ENCODE data around the gene WRAP73.

Gene WRAP73

GRCh38 chr1:3590951-3591865 is 58.7 kb downstream of the WRAP73 start:
- TF ChIP-seq TEAD4 (IDR thresholded peaks at IDR 0.05) (no peak), RAD21 (IDR thresholded peaks at IDR 0.05; ENCODE audit: low read depth) (peak; percentile 3; the same call in 1 of the 2 replicates)

GRCh38 chr1:3590139-3590763 is 59.7 kb downstream of the WRAP73 start:
- TF ChIP-seq TCF12 (IDR thresholded peaks at IDR 0.05; ENCODE audit: low read depth) (no peak), RAD21 (IDR thresholded peaks at IDR 0.05; ENCODE audit: low read depth) (no peak), USF1 (IDR thresholded peaks at IDR 0.05) (no peak), TAF1 (IDR thresholded peaks at IDR 0.05; ENCODE audit: low read depth) (no peak), REST (IDR thresholded peaks at IDR 0.05; ENCODE audit: low read depth) (no peak), FOXM1 (IDR thresholded peaks at IDR 0.05; ENCODE audit: borderline replicate concordance, low read depth) (no peak)

DNA sequence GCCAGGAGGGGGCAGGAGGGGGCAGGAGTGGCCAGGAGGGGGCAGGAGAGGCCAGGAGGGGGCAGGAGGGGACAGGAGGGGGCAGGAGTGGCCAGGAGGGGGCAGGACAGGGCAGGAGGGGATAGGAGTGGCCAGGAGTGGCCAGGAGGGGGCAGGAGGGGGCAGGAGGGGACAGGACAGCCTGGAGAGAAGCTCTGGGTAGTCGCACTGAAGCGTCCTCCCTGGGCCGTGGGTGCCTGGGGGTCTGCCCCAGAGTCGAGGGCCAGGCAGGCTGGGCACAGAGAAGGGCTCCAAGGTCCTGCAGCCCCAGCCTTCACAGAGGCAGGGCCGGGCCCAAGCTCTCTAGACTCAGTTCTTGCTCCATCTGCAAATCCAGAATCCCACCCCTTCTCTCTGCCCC is 61.5 kb downstream of the WRAP73 start:
- TF ChIP-seq CEBPB (IDR thresholded peaks at IDR 0.05) (no peak), YY1 (IDR thresholded peaks at IDR 0.05; ENCODE audit: low read depth) (no peak), USF1 (IDR thresholded peaks at IDR 0.05) (no peak), TAF1 (IDR thresholded peaks at IDR 0.05; ENCODE audit: low read depth) (no peak), EGR1 (IDR thresholded peaks at IDR 0.05) (no peak), MAX (IDR thresholded peaks at IDR 0.05) (no peak)

DNA sequence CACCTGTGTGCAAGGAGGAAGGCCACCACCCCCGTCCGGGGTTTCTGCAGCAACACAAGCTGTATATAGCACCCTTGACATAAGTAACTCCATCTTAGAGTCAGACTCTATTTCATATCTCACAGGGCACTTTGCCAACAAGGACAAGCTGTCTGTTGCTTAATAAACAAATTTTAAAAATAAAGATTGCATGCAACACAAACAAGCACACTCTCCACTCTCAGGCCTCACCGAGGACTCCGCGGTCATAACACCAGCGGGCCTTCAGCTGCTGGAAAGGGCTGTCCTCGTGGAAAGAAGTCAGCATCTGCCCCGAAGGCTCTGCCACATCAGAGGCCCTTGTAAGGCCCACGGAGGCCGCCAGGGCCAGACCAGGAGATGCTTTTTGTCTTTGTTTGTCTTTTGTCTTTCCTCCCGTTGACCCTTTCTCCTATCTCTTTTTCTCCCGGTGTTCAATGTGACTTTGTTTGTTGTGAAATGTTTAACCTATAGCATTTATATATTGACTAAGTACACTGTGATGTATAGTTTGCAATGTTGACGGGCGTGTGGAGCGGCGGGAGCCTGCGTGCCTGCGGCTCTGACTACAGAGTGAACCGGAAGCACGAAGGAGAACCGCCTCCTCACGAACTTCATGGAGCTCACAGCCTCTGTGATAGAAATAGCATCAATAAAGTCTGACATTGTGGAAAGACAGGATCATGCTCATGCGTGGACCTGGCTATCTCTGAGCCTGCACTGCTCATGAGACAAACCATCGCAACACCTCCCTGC is 62.7 kb downstream of the WRAP73 start:
- TF ChIP-seq NFIC (IDR thresholded peaks at IDR 0.05) (no peak), USF1 (IDR thresholded peaks at IDR 0.05) (no peak), CEBPB (IDR thresholded peaks at IDR 0.05) (no peak), EP300 (IDR thresholded peaks at IDR 0.05; ENCODE audit: borderline replicate concordance) (no peak), RAD21 (IDR thresholded peaks at IDR 0.05; ENCODE audit: low read depth) (no peak), TEAD4 (IDR thresholded peaks at IDR 0.05) (no peak), FOXM1 (IDR thresholded peaks at IDR 0.05; ENCODE audit: borderline replicate concordance, low read depth) (no peak), TCF12 (IDR thresholded peaks at IDR 0.05; ENCODE audit: low read depth) (no peak), CREB1 (IDR thresholded peaks at IDR 0.05; ENCODE audit: low read depth) (no peak), TAF1 (IDR thresholded peaks at IDR 0.05; ENCODE audit: low read depth) (no peak), EGR1 (IDR thresholded peaks at IDR 0.05) (no peak), YY1 (IDR thresholded peaks at IDR 0.05; ENCODE audit: low read depth) (no peak), ZBTB7A (IDR thresholded peaks at IDR 0.05; ENCODE audit: low read depth) (no peak), MAX (IDR thresholded peaks at IDR 0.05) (no peak)

DNA sequence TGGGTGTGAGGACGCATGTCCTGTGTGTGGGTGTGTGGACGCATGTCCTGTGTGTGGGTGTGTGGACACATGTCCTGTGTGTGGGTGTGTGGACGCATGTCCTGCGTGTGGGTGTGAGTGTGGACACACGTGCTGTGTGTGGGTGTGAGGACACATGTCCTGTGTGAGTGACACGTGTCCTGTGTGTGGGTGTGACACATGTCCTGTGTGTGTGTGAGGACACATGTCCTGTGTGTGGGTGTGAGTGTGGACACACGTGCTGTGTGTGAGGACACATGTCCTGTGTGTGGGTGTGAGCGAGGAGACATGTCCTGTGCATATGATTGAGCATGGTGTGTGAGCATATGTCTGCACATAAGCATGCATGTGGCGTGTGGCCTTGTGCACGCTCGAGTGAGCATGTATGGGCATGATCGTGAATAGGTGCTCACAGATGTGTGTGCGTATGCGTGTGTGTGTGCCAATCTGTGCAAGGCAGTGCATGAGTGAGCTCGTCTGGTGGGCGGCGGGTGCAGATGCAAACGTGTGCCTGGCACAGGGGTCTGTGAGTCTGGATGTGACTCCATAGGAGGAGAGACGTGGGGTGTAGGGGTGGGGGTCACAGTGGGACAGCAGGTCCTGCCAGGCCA is 63.8 kb downstream of the WRAP73 start:
- TF ChIP-seq EP300 (IDR thresholded peaks at IDR 0.05; ENCODE audit: borderline replicate concordance) (no peak), TCF12 (IDR thresholded peaks at IDR 0.05; ENCODE audit: low read depth) (no peak), RAD21 (IDR thresholded peaks at IDR 0.05; ENCODE audit: low read depth) (no peak), EGR1 (IDR thresholded peaks at IDR 0.05) (no peak), CEBPB (IDR thresholded peaks at IDR 0.05) (no peak), REST (IDR thresholded peaks at IDR 0.05; ENCODE audit: low read depth) (no peak), YY1 (IDR thresholded peaks at IDR 0.05; ENCODE audit: low read depth) (no peak), TEAD4 (IDR thresholded peaks at IDR 0.05) (no peak), FOXM1 (IDR thresholded peaks at IDR 0.05; ENCODE audit: borderline replicate concordance, low read depth) (no peak), MAX (IDR thresholded peaks at IDR 0.05) (no peak), ZBTB7A (IDR thresholded peaks at IDR 0.05; ENCODE audit: low read depth) (no peak), CREB1 (IDR thresholded peaks at IDR 0.05; ENCODE audit: low read depth) (no peak), USF1 (IDR thresholded peaks at IDR 0.05) (no peak), NFIC (IDR thresholded peaks at IDR 0.05) (no peak), TAF1 (IDR thresholded peaks at IDR 0.05; ENCODE audit: low read depth) (no peak)

All from Ishikawa (cell line).